DND-41 (cell line): Measurements from ENCODE around the gene TTC28.

Experiments used
- ATAC-seq: fragments of 200-7000 bp; cut with Tn5 transposase; 3 replicates; pipeline ENCODE4 v1.9.1; 2021; ENCODE audit warnings: low read depth; ENCODE audit not compliant: insufficient read depth
- DNase-seq: peaks from one replicate; pipeline ENCODE4 v3.0.0-alpha.2; 2020
- H2AFZ ChIP-seq: 2 replicates; pipeline ENCODE4 v1.6.0; 2012; ENCODE audit warnings: low read depth, low read length
- H3K27ac ChIP-seq: 2 replicates; pipeline ENCODE4 v1.5.1; 2012; ENCODE audit warnings: low read length, inconsistent platforms
- H3K27me3 ChIP-seq: fragments of 200-600 bp; sonication (generic); 2 replicates; pipeline ENCODE4 v1.6.0; 2012; ENCODE audit warnings: low read length, mild to moderate bottlenecking, inconsistent platforms; ENCODE audit not compliant: insufficient read depth, poor library complexity
- H3K36me3 ChIP-seq: 2 replicates; pipeline ENCODE4 v1.5.1; 2012; ENCODE audit warnings: low read length, inconsistent platforms; ENCODE audit not compliant: insufficient read depth
- H3K4me1 ChIP-seq: 2 replicates; pipeline ENCODE4 v1.5.1; 2012; ENCODE audit warnings: mild to moderate bottlenecking, low read length; ENCODE audit not compliant: insufficient read depth
- H3K4me2 ChIP-seq: 2 replicates; pipeline ENCODE4 v1.6.0; 2012; ENCODE audit warnings: mild to moderate bottlenecking, moderate library complexity, low read length, inconsistent platforms; ENCODE audit not compliant: insufficient read depth
- H3K4me3 ChIP-seq, 2 experiments: fragments of 200-600 bp in 1 of 2; shearing (Covaris generic) in 1 of 2; 2 replicates each; pipeline ENCODE4 v1.5.1; 2012 to 2016; ENCODE audit warnings: inconsistent platforms in 2 of 2, low read length in 2 of 2, mild to moderate bottlenecking in 2 of 2, low read depth in 1 of 2, moderate library complexity in 1 of 2
- H3K79me2 ChIP-seq: 2 replicates; pipeline ENCODE4 v1.6.0; 2012; ENCODE audit warnings: low read length, inconsistent platforms; ENCODE audit not compliant: insufficient read depth
- H3K9ac ChIP-seq: 2 replicates; pipeline ENCODE4 v1.6.0; 2012; ENCODE audit warnings: low read depth, mild to moderate bottlenecking, inconsistent platforms, low read length, moderate library complexity
- H3K9me3 ChIP-seq: 2 replicates; pipeline ENCODE4 v1.5.1; 2012; ENCODE audit warnings: low read length, moderate library complexity, mild to moderate bottlenecking, inconsistent platforms; ENCODE audit not compliant: insufficient read depth, severe bottlenecking
- H4K20me1 ChIP-seq: 2 replicates; pipeline ENCODE4 v1.6.0; 2012; ENCODE audit warnings: low read length; ENCODE audit not compliant: insufficient read depth
- CTCF ChIP-seq: IDR thresholded peaks from 2 replicates; pipeline ENCODE4 v1.5.1; 2012; ENCODE audit warnings: borderline replicate concordance, low read length, moderate library complexity, mild to moderate bottlenecking; ENCODE audit not compliant: poor library complexity, severe bottlenecking; ENCODE audit errors: extremely low read depth
- EZH2 ChIP-seq: IDR thresholded peaks from 3 replicates; pipeline ENCODE4 v1.6.1; 2012; ENCODE audit warnings: borderline replicate concordance, low read depth, mild to moderate bottlenecking, moderate library complexity, low read length, inconsistent platforms; ENCODE audit not compliant: severe bottlenecking

The TTC28 gene

GRCh38 chr22:28239941-28240340 lies 439.7 kb downstream of the TTC28 start:
- no peaks in the 10 kb centered on the region for H3K9me3 ChIP-seq
- no peaks in the 10 kb centered on the region; the same call in 1 of the 2 replicates for H4K20me1 ChIP-seq
- H3K4me3 ChIP-seq: no peak overlapping the region
- no peak for DNase-seq
- H3K4me2 ChIP-seq: no peak overlapping the region
- H3K27ac ChIP-seq: no peak overlapping the region
- no peaks in the 10 kb centered on the region for H3K36me3 ChIP-seq
- no peaks in the 10 kb centered on the region for H3K4me1 ChIP-seq
- no peak for ATAC-seq
- peaks cover 39% of the 10 kb centered on the region for H3K79me2 ChIP-seq
- TF ChIP-seq CTCF (no peak), EZH2 (no peak)
- no peak overlapping the region for H2AFZ ChIP-seq
- no peaks in the 10 kb centered on the region for H3K27me3 ChIP-seq
- H3K9ac ChIP-seq: no peak overlapping the region

GRCh38 chr22:28237783-28238182 lies 441.9 kb downstream of the TTC28 start:
- no peak overlapping the region for H3K4me2 ChIP-seq
- no peaks in the 10 kb centered on the region for H3K9me3 ChIP-seq
- peaks cover 29% of the 10 kb centered on the region for H3K79me2 ChIP-seq
- H3K27me3 ChIP-seq: no peaks in the 10 kb centered on the region
- no peaks in the 10 kb centered on the region for H3K36me3 ChIP-seq
- no peak for DNase-seq
- no peaks in the 10 kb centered on the region for H4K20me1 ChIP-seq
- H3K27ac ChIP-seq: no peak overlapping the region
- H3K9ac ChIP-seq: no peak overlapping the region
- no peak overlapping the region for H2AFZ ChIP-seq
- ATAC-seq: no peak
- no peak overlapping the region for H3K4me3 ChIP-seq
- TF ChIP-seq EZH2: no peak
- TF ChIP-seq CTCF: no peak
- no peaks in the 10 kb centered on the region for H3K4me1 ChIP-seq

- DNase-seq (no peak), ATAC-seq (no peak)
- no peaks in the 10 kb centered on the region for H3K9me3 ChIP-seq
- TF ChIP-seq EZH2 (no peak), CTCF (no peak)
- no peak overlapping the region for H3K9ac ChIP-seq
- no peaks in the 10 kb centered on the region for H4K20me1 ChIP-seq
- no peaks in the 10 kb centered on the region for H3K4me1 ChIP-seq
- no peak overlapping the region for H2AFZ ChIP-seq
- H3K27me3 ChIP-seq: no peaks in the 10 kb centered on the region
- H3K36me3 ChIP-seq: no peaks in the 10 kb centered on the region
- H3K79me2 ChIP-seq: peaks cover 27% of the 10 kb centered on the region
- H3K27ac ChIP-seq: no peak overlapping the region
- H3K4me2 ChIP-seq: no peak overlapping the region
- H3K4me3 ChIP-seq: no peak overlapping the region
Measured at GRCh38 chr22:28237112-28237511, 442.5 kb downstream of the TTC28 start.

GRCh38 chr22:28232204-28232603 lies 447.4 kb downstream of the TTC28 start:
- TF ChIP-seq EZH2 (no peak), CTCF (no peak)
- Histone ChIP-seq H4K20me1 (no peaks in the 10 kb centered on the region), H3K4me3 (no peak overlapping the region), H3K36me3 (no peaks in the 10 kb centered on the region), H3K4me1 (no peaks in the 10 kb centered on the region), H3K27ac (no peak overlapping the region), H3K4me2 (no peak overlapping the region), H3K79me2 (peaks cover 42% of the 10 kb centered on the region), H2AFZ (no peak overlapping the region), H3K9ac (no peak overlapping the region), H3K27me3 (no peaks in the 10 kb centered on the region), H3K9me3 (no peaks in the 10 kb centered on the region)
- ATAC-seq (no peak), DNase-seq (no peak)
